ENCODE measurements around the gene HSD3B7. TPM values are rescaled to one million over a fixed set of nuclear protein-coding genes. Genes with fewer than 3 reads are reported as not detected.

Gene HSD3B7
- total and polyA plus RNA-seq, 12 donors, result 2.7 to 78.8 (median 32.8) TPM

GRCh38 chr16:30996985-30997724, 12.1 kb downstream of the HSD3B7 start:
- TF ChIP-seq POLR2A (IDR thresholded peaks at IDR 0.05), result peak; percentile 44 to 48
- TF ChIP-seq, protein P1, sequence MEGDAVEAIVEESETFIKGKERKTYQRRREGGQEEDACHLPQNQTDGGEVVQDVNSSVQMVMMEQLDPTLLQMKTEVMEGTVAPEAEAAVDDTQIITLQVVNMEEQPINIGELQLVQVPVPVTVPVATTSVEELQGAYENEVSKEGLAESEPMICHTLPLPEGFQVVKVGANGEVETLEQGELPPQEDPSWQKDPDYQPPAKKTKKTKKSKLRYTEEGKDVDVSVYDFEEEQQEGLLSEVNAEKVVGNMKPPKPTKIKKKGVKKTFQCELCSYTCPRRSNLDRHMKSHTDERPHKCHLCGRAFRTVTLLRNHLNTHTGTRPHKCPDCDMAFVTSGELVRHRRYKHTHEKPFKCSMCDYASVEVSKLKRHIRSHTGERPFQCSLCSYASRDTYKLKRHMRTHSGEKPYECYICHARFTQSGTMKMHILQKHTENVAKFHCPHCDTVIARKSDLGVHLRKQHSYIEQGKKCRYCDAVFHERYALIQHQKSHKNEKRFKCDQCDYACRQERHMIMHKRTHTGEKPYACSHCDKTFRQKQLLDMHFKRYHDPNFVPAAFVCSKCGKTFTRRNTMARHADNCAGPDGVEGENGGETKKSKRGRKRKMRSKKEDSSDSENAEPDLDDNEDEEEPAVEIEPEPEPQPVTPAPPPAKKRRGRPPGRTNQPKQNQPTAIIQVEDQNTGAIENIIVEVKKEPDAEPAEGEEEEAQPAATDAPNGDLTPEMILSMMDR (IDR thresholded peaks at IDR 0.05), result no peak
- intact Hi-C loops (cut with DNase I), result no loop called here
- peaks cover 15 to 21% of the 10 kb centered on the region in 2 donors for H3K4me1 ChIP-seq (replicated peaks in 1 of 2)
- 6 to 12% (median 8%) methylated on average over 22 to 60 of the region's 60 CpGs for WGBS, 4 donors
- no peaks in the 10 kb centered on the region for H3K27me3 ChIP-seq
- H3K36me3 ChIP-seq (replicated peaks in 1 of 2), result no peaks in the 10 kb centered on the region
- peak overlapping the region; percentile 38 to 90 (median 80) for H3K27ac ChIP-seq
- peak; percentile 78 to 88 (median 84) for DNase-seq
- H3K9me3 ChIP-seq (replicated peaks in 1 of 3), result no peaks in the 10 kb centered on the region
- peak overlapping the region in 2 of 4 donors; percentile 29 to 60 for H3K4me3 ChIP-seq

GRCh38 chr16:30997725-30998711, 13.0 kb downstream of the HSD3B7 start:
- DNase-seq, result peak in 6 of 7 donors; percentile 67 to 75 (median 69)
- intact Hi-C loops (cut with DNase I), result no loop called here
- H3K9me3 ChIP-seq (replicated peaks in 1 of 3), result no peaks in the 10 kb centered on the region
- TF ChIP-seq POLR2A (IDR thresholded peaks at IDR 0.05), result peak in 1 of 2 donors; percentile 51
- TF ChIP-seq, protein P1 (IDR thresholded peaks at IDR 0.05), result no peak
- H3K36me3 ChIP-seq (replicated peaks in 1 of 2), result no peaks in the 10 kb centered on the region
- no peaks in the 10 kb centered on the region for H3K27me3 ChIP-seq
- WGBS, 4 donors, result 46 to 57% (median 53%) methylated on average over 10 to 21 of the region's 21 CpGs
- peak overlapping the region in 2 of 4 donors; percentile 29 to 60 for H3K4me3 ChIP-seq
- peak overlapping the region; percentile 38 to 90 (median 80) for H3K27ac ChIP-seq
- H3K4me1 ChIP-seq (replicated peaks in 1 of 2), result peaks cover 15 to 21% of the 10 kb centered on the region in 2 donors

DNA sequence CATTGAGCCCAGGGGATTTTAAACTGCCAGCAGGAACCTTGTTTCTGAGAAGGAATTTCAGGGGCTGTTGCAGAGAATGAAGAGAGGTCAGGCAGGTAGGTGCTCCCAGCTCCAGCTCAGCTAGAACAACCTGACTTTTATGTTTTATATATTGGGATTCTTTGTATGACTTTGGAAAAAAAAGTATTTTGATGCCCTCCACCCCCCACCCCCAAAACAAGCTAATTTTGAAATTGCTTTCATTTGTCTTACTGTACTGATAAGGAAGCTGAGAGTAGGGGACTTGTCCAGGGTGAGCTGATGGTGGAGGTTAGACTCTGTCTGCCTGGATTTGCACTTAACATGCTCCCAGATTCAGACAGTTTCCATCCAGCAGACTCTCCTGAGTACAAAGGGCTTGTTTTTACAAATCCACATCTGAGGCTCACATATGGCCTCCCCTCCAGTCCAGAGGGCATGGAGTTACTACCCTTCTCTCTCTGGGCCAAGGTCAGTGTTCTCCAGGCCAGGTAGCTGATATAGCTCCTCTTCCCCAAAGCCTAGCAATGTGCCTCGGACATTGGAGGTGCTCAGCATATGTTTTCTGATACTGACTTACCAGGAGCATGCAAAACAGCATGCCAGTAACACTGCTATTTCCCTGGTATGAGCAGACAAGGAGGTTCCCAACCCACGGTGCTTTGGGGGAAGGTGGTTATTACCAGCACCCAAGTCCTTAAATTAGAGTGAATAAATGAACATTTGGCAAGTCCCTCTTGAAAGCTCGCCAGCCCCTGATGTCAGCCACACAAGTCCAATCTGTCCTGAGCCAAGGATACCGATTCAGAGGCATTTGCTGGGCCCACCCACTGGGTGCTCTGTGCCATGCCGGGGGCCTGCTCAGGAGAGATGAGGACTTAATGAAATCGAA, 14.1 kb downstream of the HSD3B7 start:
- Histone ChIP-seq H3K9me3 (replicated peaks in 1 of 3) (no peaks in the 10 kb centered on the region), H3K4me3 (no peak overlapping the region), H3K4me1 (replicated peaks in 1 of 2) (peaks cover 15 to 21% of the 10 kb centered on the region in 2 donors), H3K27me3 (no peaks in the 10 kb centered on the region), H3K27ac (peak overlapping the region in 3 of 5 donors; percentile 80 to 90 (median 86)), H3K36me3 (replicated peaks in 1 of 2) (no peaks in the 10 kb centered on the region)
- TF ChIP-seq, protein P1 (IDR thresholded peaks at IDR 0.05), result no peak
- no peak for TF ChIP-seq POLR2A (IDR thresholded peaks at IDR 0.05)
- intact Hi-C loops (cut with DNase I), result no loop called here
- peak in 1 of 7 donors; percentile 36 for DNase-seq
- WGBS, 4 donors, result 73 to 77% (median 76%) methylated on average over 5 to 6 of the region's 6 CpGs

Data from adrenal gland (tissue), 12 donors.